DMS153 (cell line): ENCODE data around the gene DNAH12.
"Not testable (repeated sequence)": the region's sequence is repeated elsewhere in the genome, so short reads cannot be mapped to it uniquely, and the experiment has no call there.

ENCODE experiments used
- DNase-seq: peaks from one replicate; lab custom pipeline; 2025; lab: John Stamatoyannopoulos, UW

Gene DNAH12

DNA sequence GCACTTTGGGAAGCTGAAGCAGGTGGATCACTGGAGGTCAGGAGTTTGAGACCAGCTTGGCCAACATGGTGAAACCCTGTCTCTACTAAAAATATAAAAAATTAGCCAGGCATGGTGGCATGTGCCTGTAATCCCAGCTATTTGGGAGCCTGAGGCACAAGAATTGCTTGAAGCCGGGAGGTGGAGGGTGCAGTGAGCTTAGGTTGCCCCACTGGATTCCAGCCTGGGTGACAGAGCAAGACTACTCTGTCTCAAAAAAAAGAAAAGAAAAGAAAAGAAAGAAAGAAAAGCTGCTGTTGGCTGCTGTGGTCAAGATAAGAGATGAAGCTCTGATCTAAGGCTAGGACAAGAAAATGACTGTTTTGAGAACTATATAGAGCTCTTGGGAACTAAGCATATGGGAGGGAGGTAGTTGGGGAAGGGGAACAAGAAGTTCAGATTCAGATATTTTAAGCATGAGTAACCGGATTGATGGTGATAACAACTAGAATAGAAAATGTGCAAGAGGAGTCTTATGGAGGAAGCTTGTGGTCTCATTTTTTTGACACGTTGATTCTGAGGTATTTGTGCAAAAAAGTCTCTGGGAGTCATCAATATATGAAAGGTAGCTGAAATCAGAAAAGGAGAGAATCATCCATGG lies 25.7 kb downstream of the DNAH12 start:
- no peak for DNase-seq

DNA sequence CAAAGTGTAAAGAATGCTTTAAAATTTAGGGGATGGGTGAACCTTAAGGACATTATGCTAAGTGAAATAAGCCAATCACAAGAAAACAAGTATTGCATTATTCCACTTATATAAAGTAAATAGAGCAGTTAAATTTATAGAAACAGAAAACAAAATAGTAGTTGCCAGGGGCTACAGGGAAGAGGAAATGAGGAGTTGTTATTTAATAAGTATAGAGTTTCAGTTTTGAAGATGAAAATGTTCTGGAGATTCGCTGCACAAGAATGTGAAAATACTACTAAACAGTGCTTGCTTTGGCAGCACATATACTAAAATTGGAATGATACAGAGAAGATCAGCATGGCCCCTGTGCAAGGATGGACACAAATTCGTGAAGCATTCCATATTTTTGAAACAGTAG lies 32.0 kb downstream of the DNAH12 start:
- DNase-seq, result no peak

DNA sequence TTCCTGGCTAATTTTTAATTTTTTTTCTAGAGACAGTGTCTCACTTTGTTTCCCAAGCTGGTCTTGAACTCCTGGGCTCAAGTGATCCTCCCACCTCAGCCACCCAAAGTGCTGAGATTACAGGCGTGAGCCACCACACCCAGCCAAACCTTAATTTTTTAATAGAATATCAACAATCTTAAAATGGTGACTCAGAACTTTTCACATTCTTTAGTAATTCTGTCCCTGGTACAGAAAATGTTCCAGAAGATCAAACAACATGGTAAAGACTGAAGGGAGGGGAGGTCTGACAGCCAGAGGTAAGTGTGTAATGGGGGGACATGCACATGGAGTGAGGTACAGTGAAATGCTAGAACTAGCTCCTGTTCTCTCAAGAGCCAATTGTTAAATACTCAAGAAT lies 38.2 kb downstream of the DNAH12 start:
- DNase-seq, result no peak

DNA sequence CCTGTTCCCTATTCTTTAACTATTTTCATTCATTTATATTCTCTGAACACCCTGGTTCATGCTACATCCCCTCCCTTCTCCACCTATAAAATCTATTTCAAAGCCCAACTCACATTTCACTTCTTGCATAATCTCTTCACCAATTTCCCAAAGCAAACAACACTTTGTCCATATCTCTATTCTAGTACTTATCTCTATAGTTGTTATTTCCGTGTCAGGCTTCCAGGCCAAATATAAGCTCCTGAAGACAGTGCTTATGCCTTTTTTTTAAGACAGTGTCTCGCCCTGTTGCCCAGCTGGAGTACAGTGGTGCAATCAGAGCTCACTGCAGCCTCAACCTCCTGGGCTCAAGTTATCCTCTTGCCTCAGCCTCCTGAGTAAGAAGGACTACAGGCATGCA lies 43.6 kb downstream of the DNAH12 start:
- no peak for DNase-seq

DNA sequence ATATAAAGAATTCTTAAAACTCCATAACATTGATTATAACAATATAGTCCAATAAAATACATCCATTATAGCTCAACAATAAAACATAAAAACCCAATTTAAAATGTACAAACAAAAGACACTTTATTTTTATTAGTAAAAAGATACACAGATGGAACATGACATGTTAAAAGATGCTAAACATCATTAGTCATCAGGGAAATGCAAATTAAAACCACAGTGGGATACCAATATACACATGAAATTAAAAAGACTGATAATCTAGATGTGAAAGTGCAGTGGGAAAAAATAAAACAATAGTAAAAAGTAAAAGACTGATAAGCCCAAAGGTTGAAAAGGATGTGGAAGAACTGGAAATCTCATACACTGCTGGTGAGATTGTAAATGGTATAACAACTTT lies 46.2 kb downstream of the DNAH12 start:
- no peak for DNase-seq

DNA sequence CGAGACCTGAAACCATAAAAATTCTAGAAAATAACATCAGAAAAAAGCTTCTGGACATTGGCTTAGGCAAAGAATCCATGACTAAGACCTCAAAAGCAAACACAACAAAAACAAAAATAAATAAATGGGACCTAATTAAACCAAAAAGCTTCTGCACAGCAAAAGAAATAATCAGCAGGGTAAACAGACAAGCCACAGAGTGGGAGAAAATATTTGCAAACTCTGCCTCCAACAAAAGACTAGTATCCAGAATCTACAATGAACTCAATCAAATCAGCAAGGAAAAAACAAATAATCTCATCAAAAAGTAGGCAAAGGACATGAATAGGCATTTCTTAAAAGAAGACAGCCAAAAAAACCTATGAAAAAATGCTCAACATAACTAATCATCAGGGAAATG lies 59.6 kb downstream of the DNAH12 start:
- no peak for DNase-seq

DNA sequence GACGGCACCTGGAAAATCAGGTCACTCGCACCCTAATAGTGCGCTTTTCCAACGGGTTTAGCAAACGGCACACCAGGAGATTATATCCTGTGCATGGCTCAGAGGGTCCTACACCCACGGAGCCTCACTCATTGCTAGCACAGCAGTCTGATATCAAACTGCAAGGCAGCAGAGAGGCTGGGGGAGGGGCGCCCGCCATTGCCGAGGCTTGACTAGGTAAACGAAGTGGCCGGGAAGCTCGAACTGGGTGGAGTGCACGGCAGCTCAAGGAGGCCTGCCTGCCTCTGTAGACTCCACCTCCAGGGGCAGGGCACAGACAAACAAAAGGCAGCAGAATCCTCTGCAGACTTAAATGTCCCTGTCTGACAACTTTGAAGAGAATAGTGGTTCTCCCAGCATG lies 67.0 kb downstream of the DNAH12 start:
- not testable (repeated sequence) for DNase-seq

DNA sequence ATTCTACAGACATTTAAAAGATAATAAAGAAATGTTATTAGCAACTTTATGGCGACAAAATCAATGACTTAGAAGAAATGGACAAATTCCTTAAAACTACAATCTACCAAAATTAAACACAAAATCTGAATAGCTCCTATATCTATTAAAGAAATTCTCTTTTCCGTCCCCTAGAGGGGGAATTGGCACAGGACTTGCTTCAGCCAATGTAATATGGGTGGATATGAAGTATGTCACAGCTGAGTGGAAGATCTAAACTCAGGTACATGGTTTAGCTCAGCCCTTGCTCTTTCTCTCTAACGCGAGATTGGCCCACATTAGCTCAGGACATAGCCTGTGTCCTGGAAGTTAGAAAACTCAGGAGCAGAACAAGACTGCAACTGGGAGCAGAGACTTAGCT lies 79.3 kb downstream of the DNAH12 start:
- no peak for DNase-seq

DNA sequence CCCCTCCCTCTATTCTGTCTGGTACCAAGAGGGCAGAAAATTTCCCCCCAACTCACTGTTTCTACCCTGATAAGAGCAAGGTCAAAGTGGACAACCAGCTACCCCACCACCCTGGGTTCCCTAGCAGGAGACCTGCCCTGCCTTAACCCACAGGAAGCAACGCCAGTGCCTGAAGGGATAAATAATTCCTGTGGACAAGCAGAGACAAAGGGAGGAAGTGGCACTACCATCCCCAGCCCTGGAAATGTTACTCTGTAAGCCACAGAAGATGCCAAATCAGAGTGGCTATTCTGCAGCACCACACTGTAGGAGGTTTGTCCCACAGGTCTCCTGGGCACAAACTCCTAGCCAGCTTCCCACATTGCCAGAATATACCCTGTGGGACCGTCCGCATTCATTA lies 80.1 kb downstream of the DNAH12 start:
- DNase-seq, result no peak

DNA sequence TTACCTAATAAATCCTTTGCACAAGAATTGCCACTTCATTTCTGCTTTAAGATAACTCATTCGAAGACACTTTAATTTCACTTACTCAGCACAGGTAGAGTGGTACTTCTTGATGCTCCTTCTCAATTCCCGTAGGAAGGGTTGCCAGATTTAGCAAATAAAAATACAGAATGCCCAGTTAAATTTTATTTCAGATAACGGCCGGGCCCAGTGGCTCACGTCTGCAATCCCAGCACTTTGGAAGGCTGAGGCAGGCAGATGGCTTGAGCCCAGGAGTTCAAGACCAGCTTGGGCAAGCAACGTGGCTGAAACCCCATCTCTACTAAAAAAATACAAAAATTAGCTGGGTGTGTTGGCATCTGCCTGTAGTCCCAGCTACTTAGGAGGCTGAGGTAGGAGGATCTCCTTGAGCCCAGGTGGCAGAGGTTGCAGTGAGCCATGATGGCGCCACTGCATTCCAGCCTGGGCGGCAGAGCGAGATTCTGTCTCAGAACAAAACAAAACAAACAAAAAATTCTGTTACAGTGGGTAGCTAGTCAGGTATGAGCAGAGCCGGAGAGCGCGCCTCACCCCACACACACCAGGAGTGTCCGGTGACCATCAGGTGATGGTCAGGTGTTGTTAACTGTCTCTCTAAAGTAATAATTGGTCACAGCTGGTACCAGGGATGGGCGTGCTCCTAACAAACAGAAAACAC lies 92.8 kb downstream of the DNAH12 start:
- DNase-seq, result no peak

DNA sequence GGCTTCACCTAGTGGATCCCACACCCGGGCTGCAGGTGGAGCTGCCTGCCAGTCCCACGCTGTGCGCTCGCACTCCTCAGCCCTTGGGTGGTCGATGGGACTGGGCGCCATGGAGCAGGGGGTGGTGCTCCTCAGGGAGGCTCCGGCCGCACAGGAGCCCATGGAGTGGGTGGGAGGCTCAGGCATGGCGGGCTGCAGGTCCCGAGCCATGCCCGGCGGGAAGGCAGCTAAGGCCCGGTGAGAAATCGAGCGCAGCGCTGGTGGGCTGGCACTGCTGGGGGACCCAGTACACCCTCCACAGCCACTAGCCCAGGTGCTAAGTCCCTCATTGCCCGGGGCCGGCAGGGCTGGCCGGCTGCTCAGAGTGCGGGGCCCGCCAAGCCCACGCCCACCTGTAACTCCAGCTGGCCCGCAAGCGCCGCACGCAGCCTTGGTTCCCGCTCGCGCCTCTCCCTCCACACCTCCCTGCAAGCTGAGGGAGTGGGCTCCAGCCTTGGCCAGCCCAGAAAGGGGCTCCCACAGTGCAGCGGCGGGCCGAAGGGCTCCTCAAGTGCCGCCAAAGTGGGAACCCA lies 94.8 kb downstream of the DNAH12 start:
- not testable (repeated sequence) for DNase-seq

DNA sequence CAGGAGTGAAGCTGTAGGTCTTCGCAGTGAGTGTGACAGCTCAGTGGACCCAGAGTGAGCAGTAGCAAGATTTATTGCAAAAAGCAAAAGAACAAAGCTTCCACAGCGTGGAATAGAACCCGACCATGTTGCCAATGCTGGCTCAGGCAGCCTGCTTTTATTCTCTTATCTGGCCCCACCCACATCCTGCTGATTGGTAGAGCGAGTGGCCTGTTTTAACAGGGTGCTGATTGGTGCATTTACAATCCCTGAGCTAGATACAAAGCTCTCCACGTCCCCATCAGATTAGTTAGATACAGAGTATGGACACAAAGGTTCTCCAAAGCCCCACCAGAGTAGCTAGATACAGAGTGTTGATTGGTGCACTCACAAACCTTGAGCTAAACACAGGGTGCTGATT lies 95.7 kb downstream of the DNAH12 start:
- not testable (repeated sequence) for DNase-seq

DNA sequence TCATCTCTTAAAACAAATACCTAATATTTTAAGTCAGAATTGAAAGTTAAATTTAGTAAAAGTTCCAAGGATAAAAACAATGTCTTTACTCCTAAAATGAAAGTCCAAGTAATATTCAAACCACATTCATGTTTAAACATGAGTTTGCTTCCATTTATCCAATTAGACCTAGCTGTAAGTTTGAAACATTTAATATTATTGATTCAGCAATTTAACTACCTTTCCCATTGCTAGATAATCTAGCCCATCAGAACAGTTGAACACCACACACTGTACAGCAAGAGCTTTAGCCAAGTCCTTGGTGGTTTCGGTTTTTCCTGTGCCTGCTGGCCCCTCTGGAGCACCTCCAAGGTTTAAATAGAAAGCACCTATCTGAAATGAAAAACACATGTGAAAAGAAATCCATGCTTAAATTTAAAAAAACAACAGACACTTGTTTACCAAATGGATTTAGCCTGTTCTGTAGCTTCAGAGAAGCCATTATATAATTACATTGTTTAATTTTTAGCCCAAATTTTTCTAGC lies 97.8 kb downstream of the DNAH12 start:
- DNase-seq, result no peak

DNA sequence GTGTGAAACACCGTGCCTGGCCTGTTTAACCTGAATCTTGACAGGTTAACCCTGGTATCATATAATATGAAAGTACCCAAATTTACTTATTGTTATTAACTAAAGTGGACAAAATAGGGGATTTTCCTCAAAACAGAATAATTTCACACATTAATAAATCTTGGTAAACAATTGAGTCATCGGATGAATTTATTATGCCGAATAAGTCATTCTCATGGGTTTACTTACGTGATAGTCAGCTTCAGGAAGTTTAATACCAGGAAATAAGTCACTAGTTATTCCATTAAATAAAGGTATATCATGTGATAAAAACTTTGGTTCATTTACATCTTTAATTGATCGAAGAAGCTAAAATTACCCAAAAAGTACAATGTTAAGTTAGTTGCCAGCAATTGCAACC lies 99.7 kb downstream of the DNAH12 start:
- DNase-seq, result no peak

DNA sequence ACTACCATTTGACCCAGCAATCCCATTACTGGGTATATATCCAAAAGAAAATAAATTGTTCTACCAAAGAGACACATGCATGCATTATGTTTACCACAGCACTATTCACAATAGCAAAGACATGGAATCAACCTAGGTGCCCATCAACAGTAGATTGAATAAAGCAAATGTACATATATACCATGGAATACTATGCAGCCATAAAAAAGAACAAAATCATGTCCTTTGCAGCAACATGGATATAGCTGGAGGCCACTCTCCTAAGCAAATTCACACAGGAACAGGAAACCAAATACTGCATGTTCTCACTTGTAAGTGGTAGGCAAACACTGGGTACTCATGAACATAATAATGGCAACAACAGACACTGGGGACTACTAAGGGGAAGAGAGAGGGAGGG lies 104.0 kb downstream of the DNAH12 start:
- not testable (repeated sequence) for DNase-seq

DNA sequence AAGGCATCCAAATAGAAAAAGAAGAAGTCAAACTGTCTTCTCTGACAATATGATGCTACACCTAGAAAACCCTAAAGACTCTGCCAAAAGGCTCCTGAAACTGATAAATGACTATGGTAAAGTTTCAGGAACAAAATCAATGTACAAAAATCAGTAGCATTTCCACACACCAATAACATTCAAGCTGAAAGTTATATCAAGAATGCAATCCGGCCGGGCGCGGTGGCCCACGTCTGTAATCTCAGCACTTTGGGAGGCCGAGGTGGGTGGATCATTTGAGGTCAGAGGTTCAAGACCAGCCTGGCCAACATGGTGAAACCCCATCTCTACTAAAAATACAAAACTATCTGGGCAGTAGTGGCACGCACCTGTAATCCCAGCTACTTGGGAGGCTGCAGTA lies 105.7 kb downstream of the DNAH12 start:
- not testable (repeated sequence) for DNase-seq

DNA sequence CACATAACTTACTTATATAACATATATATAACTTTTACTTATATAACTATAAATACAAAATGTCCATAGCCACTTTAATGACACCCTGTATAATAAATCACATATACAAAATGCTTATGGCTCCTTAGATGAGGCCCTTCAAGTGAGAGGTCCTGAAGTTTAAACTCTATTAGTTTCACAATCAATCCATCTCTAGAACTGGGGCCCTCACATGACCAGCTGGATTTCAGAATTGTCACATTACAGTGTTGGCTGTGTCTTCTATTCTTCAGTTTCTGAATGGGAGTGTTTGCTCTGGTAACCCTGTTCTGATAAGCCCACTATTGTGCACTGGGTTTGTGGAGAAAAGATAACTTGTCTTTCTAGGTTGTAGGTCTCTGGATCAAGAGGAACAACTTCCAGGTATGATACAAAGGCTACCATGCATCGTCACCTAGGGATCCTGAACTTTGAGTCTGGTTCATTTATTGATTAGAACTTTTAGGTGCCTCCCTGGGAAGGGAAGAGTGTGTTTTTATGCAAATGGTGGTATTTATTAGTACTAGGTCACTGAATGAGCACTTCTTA lies 107.9 kb downstream of the DNAH12 start:
- DNase-seq, result no peak

DNA sequence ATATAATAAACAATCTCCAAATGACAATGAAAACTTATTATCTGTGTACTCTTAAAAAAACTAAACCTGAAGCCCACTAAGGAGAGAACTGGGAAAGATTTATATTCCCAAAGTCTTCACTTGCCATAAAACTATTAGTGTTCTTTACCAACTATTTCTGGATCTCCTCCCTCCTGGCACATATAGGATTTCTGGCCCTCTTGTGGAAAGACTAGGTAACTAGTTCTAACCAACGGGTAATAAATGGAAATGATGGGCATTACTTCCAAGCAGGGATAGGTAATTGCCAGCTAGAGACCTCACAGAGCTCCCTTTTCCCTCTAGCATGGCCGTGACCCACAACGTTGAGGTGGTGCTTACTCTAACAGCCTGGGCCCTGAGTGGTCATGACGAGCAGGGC lies 110.1 kb downstream of the DNAH12 start:
- no peak for DNase-seq

DNA sequence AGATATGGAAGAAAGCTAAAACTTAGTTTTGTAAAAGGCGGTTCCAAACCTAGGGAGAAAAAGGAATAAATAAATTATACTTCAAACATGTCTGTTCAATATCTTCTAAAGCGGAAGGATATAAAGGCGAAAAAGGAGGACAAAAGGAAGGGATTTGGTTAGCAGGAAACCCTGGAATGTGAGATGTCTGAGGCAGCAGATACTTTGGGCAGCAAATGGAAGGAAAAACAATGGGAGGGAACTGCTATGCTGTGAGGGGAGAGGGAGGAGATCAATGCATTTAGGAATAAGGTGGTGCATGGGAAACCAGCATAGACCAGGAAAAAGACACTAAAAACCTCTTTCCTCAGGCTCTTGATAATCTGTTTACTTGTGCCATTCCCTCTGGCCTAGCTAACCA lies 120.8 kb downstream of the DNAH12 start:
- DNase-seq, result no peak

DNA sequence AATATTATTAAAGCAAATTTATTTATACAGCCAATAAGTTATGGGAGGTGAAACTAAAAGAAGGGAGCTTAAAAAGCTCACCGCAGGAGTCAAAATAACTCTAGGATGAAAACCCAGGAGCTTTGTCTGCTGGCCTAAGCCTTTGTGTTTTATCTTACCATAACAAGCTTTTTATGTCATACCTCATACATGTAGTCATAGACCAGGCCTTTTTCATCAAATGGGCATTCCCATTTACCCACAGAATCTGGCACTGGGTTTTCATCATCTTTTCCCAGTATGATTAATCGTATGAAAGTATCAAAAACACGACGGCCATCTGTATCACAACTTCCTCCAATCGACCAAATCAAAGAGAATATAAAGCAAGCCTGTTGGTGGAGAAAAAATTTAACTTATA lies 122.8 kb downstream of the DNAH12 start:
- DNase-seq, result no peak

DNA sequence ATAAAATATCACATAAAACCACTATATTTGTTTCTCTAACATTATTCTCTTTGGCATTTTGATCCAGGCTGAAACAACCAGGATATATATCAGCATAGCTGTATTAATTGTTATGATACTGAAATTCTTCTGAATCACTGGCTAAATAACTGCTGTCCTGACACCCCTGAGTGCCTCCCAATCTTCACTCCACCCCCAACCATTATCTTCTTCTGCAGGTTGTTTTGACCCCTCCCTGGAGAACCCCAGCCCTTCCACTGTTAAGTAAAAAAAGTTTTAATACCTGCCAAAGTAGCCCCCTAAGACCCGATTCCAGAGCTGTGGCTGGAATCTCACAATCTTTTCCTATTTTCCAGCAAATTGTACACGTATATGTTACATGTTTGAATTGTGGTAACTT lies 124.1 kb downstream of the DNAH12 start:
- DNase-seq, result no peak

DNA sequence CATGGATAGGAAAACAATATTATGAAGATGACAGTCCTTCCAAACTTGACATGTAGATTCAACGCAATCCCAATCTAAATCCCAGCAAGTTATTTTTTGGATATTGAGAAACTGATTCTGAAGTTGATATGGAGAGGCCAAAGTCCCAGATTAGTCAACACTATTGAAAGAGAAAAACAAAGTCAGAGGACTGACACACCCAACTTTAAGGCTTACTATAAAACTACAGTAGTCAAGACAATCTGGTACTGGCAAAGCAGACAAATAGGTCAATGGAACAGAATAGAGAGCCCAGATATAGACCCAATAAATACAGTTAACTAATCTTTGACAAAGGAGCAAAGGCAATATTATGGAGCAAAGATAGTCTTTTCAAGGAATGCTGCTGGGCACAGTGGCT lies 132.4 kb downstream of the DNAH12 start:
- DNase-seq, result no peak

DNA sequence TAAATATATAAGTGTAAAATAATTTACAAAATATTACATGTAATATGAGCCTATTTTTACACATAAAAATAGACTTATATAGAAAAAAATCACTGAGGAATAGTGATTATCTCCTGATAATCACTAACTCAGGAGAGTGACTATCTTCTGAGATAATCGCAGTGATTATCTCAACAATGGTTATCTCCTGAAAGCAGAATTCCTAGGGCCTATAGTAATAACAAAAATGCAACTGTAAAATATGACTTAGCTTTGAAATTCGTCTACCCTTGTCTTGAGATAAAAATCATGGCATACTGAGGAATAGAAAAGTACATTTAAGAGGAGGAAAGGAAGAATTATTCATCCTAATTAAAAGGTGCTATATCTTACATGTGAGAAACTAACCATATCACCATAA lies 134.7 kb downstream of the DNAH12 start:
- no peak for DNase-seq
